Measurements from ENCODE around the gene PHOSPHO2.

PHOSPHO2 gene

GRCh38 chr2:169714699-169715098 is 20.4 kb downstream of the PHOSPHO2 start:
- TF ChIP-seq, protein P1, sequence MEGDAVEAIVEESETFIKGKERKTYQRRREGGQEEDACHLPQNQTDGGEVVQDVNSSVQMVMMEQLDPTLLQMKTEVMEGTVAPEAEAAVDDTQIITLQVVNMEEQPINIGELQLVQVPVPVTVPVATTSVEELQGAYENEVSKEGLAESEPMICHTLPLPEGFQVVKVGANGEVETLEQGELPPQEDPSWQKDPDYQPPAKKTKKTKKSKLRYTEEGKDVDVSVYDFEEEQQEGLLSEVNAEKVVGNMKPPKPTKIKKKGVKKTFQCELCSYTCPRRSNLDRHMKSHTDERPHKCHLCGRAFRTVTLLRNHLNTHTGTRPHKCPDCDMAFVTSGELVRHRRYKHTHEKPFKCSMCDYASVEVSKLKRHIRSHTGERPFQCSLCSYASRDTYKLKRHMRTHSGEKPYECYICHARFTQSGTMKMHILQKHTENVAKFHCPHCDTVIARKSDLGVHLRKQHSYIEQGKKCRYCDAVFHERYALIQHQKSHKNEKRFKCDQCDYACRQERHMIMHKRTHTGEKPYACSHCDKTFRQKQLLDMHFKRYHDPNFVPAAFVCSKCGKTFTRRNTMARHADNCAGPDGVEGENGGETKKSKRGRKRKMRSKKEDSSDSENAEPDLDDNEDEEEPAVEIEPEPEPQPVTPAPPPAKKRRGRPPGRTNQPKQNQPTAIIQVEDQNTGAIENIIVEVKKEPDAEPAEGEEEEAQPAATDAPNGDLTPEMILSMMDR (IDR thresholded peaks at IDR 0.05; ENCODE audit: control insufficient read depth, extremely low read depth, insufficient read depth), result no peak
- no peak for DNase-seq (ENCODE audit: low read depth)
- peak overlapping the region; percentile 48 for H3K4me3 ChIP-seq (ENCODE audit: low read depth, low read length)

GRCh38 chr2:169715379-169716237 is 21.3 kb downstream of the PHOSPHO2 start:
- TF ChIP-seq, protein P1 (IDR thresholded peaks at IDR 0.05; ENCODE audit: control insufficient read depth, extremely low read depth, insufficient read depth), result no peak
- H3K4me3 ChIP-seq (ENCODE audit: low read depth, low read length), result peak overlapping the region; percentile 48
- DNase-seq (ENCODE audit: low read depth), result peak; percentile 91

DNA sequence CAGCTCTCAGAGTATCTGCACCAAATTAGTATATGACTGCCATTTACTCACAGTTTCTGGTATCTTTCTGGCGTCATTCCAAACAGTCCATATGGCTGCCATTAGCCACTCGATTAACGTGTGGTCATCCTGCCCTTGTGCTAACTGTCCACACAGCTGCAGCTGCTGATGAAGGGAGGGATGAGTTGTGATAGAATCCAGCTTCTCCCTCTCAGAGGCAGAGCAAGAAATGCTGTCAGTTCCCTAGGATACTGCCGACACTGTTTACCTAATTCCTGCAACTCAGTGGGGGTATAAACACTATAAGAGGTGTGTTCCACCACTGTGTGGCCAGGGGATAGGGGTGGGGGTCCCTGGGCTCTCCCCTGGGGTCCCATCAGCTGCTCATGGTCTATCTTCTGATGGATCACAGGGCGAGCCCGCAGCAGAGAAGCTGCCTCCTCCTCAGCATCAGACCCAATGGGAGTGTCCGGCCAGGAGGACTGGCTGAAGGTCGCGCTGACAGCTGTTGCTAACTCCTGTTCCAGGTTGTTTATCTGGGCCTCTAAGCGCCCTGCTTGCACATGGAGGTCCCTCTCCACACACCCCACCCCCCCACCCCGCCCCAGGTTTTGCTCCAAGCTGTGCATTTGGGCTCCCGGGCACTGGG is 22.1 kb downstream of the PHOSPHO2 start:
- H3K4me3 ChIP-seq (ENCODE audit: low read depth, low read length), result peak overlapping the region; percentile 48
- peak; percentile 43 for DNase-seq (ENCODE audit: low read depth)
- TF ChIP-seq, protein P1 (IDR thresholded peaks at IDR 0.05; ENCODE audit: control insufficient read depth, extremely low read depth, insufficient read depth), result no peak

DNA sequence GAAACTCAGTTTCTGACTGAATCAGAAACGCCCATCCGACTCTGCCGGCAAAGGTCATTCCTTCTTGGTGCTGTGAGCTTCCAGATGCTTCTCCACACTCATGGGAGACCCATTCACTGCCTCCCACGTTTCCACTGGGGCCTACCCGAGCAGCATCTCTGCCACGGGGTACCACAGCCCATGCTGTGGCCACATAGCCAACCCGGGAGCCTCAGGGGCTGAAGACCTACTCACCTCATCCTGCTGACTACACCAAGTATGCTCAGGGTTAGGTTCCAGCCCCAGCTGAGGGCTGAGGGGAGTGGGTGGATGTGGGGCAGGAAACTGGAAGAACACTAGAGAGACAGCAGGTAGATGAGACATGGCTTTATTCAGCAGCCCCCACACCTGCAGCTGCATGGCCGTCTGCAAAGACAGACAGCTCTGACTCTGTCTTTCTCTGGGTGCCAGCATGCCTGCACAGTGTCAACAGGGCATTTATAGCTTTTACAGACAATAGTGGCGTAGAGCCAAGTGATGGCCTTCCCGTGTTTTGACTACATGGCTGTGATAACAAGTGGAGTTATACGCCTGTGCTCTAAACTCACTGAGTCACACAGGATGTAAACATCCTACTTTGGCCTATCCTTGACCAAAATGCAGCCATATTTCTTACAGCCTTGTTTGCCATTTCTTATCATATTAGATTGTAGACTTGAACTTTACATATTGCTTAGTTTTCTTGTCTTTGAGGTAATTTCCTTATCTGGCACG is 22.8 kb downstream of the PHOSPHO2 start:
- DNase-seq (ENCODE audit: low read depth), result peak; percentile 73
- no peak overlapping the region for H3K4me3 ChIP-seq (ENCODE audit: low read depth, low read length)
- TF ChIP-seq, protein P1 (IDR thresholded peaks at IDR 0.05; ENCODE audit: control insufficient read depth, extremely low read depth, insufficient read depth), result no peak

GRCh38 chr2:169717691-169718063 is 23.4 kb downstream of the PHOSPHO2 start:
- no peak overlapping the region for H3K4me3 ChIP-seq (ENCODE audit: low read depth, low read length)
- TF ChIP-seq, protein P1 (IDR thresholded peaks at IDR 0.05; ENCODE audit: control insufficient read depth, extremely low read depth, insufficient read depth), result no peak
- no peak for DNase-seq (ENCODE audit: low read depth)

GRCh38 chr2:169718930-169719504 is 24.7 kb downstream of the PHOSPHO2 start:
- H3K4me3 ChIP-seq (ENCODE audit: low read depth, low read length), result no peak overlapping the region
- DNase-seq (ENCODE audit: low read depth), result no peak
- TF ChIP-seq, protein P1 (IDR thresholded peaks at IDR 0.05; ENCODE audit: control insufficient read depth, extremely low read depth, insufficient read depth), result no peak

Data from LNCaP clone FGC (cell line).